Thoracic aorta (tissue), 2 donors: ENCODE results near the gene GMDS. TPM values are rescaled to one million over a fixed set of nuclear protein-coding genes. Genes with fewer than 3 reads are reported as not detected.

Source experiments
- ATAC-seq: fragments of 150-250 bp; one replicate; pipeline ENCODE4 v1.8.0; 2017; ENCODE audit warnings: low read depth; ENCODE audit not compliant: insufficient number of reproducible peaks, low FRiP score
- DNase-seq: peaks from one replicate; pipeline ENCODE4 v3.0.0-alpha.2; 2020; ENCODE audit warnings: low spot score
- H3K27ac ChIP-seq, 2 donors: fragments of 200-600 bp; sonication (generic); 1 replicate in 1 of 2; 2 replicates in 1 of 2; pipeline ENCODE4 v1.5.1; 2016; ENCODE audit warnings: mild to moderate bottlenecking in 2 of 2, moderate library complexity in 2 of 2
- H3K27me3 ChIP-seq: fragments of 200-600 bp; sonication (generic); replicated peaks from 2 replicates; pipeline ENCODE4 v1.6.0; 2016; ENCODE audit warnings: mild to moderate bottlenecking; ENCODE audit not compliant: insufficient read depth
- H3K36me3 ChIP-seq: fragments of 200-600 bp; sonication (generic); one replicate; pipeline ENCODE4 v1.5.1; 2016
- H3K4me1 ChIP-seq, 2 donors: fragments of 200-600 bp; sonication (generic); 1 replicate in 1 of 2; 2 replicates in 1 of 2; pipeline versions ENCODE4 v1.5.1 to v1.6.0; 2016; ENCODE audit warnings: low read depth in 2 of 2, mild to moderate bottlenecking in 1 of 2; ENCODE audit not compliant: control insufficient read depth in 1 of 2
- H3K4me3 ChIP-seq: fragments of 200-600 bp; sonication (generic); 2 replicates; pipeline ENCODE4 v1.5.1; 2016; ENCODE audit warnings: mild to moderate bottlenecking
- H3K9me3 ChIP-seq: fragments of 200-600 bp; sonication (generic); 2 replicates; pipeline ENCODE4 v1.5.1; 2016
- total RNA-seq, 2 donors: library from RNA; depleted of rRNA; stranded (reverse); fragments of >200 nt; gene quantifications; one replicate each; pipeline versions ENCODE4 v1.1.0 to v1.2.3, GENCODE V29; 2016
- TF ChIP-seq, protein P1 (sequence below): fragments of 200-600 bp; sonication (generic); IDR thresholded peaks from one replicate; pipeline ENCODE4 v1.5.1; 2019; ENCODE audit warnings: antibody characterized with exemption

The GMDS gene
- total RNA-seq, 2 donors from 2014 or later, result 87.8 to 87.9 TPM

DNA sequence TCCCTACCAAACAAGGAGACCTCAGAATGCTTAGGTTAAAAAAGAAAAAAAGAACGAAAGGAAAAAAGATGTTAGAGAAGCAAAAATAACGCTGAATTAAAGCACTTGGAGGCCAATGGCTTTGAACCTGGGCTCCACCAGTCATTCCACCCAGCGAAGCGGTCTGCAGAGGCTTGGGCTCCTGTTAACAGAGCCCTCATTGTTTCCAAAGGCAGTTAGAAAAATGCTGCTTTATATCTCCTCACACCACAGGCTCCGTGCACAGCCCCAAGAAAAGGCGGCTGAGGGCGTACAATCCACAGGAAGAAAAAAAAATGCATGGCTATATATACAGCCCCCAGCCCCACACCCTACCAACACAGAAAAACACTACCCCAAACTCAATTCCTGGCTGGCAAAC is 379.8 kb downstream of the GMDS start:
- Histone ChIP-seq H3K9me3 (no peaks in the 10 kb centered on the region), H3K27ac (peak overlapping the region in 1 of 2 donors; percentile 28), H3K36me3 (no peaks in the 10 kb centered on the region), H3K27me3 (no peaks in the 10 kb centered on the region), H3K4me1 (peaks cover 5 to 42% of the 10 kb centered on the region in 2 donors), H3K4me3 (no peak overlapping the region)
- DNase-seq, result no peak
- no peak for ATAC-seq
- TF ChIP-seq, protein P1, sequence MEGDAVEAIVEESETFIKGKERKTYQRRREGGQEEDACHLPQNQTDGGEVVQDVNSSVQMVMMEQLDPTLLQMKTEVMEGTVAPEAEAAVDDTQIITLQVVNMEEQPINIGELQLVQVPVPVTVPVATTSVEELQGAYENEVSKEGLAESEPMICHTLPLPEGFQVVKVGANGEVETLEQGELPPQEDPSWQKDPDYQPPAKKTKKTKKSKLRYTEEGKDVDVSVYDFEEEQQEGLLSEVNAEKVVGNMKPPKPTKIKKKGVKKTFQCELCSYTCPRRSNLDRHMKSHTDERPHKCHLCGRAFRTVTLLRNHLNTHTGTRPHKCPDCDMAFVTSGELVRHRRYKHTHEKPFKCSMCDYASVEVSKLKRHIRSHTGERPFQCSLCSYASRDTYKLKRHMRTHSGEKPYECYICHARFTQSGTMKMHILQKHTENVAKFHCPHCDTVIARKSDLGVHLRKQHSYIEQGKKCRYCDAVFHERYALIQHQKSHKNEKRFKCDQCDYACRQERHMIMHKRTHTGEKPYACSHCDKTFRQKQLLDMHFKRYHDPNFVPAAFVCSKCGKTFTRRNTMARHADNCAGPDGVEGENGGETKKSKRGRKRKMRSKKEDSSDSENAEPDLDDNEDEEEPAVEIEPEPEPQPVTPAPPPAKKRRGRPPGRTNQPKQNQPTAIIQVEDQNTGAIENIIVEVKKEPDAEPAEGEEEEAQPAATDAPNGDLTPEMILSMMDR, result no peak

GRCh38 chr6:1864496-1864895 is 380.9 kb downstream of the GMDS start:
- Histone ChIP-seq H3K27ac (peak overlapping the region; percentile 19 to 28), H3K4me3 (no peak overlapping the region), H3K4me1 (peaks cover 5 to 31% of the 10 kb centered on the region in 2 donors), H3K9me3 (no peaks in the 10 kb centered on the region), H3K36me3 (no peaks in the 10 kb centered on the region), H3K27me3 (no peaks in the 10 kb centered on the region)
- ATAC-seq (no peak), DNase-seq (no peak)
- TF ChIP-seq, protein P1, result no peak

GRCh38 chr6:1862411-1862810 is 383.0 kb downstream of the GMDS start:
- no peak for ATAC-seq

GRCh38 chr6:1860756-1861348 is 384.6 kb downstream of the GMDS start:
- Histone ChIP-seq H3K9me3 (no peaks in the 10 kb centered on the region), H3K4me1 (peaks cover 5 to 60% of the 10 kb centered on the region in 2 donors), H3K27me3 (no peaks in the 10 kb centered on the region), H3K36me3 (no peaks in the 10 kb centered on the region), H3K27ac (peak overlapping the region; percentile 40 to 52), H3K4me3 (no peak overlapping the region)
- ATAC-seq, result no peak
- no peak for DNase-seq
- TF ChIP-seq, protein P1, result no peak

More at GRCh38 chr6:1862411-1862810, 383.0 kb downstream of the GMDS start:
- Histone ChIP-seq H3K27ac (no peak overlapping the region), H3K4me3 (no peak overlapping the region), H3K4me1 (peaks cover 5 to 48% of the 10 kb centered on the region in 2 donors), H3K27me3 (no peaks in the 10 kb centered on the region), H3K36me3 (no peaks in the 10 kb centered on the region), H3K9me3 (no peaks in the 10 kb centered on the region)
- DNase-seq, result no peak
- TF ChIP-seq, protein P1, result no peak

GRCh38 chr6:1858859-1859258 is 386.5 kb downstream of the GMDS start:
- TF ChIP-seq, protein P1, result no peak
- H3K4me1 ChIP-seq, result peaks cover 0 to 51% of the 10 kb centered on the region in 2 donors
- peak overlapping the region; percentile 11 for H3K4me3 ChIP-seq
- no peaks in the 10 kb centered on the region for H3K9me3 ChIP-seq
- ATAC-seq, result no peak
- DNase-seq, result no peak
- H3K27ac ChIP-seq, result peak overlapping the region in 1 of 2 donors; percentile 37
- H3K27me3 ChIP-seq, result no peaks in the 10 kb centered on the region
- H3K36me3 ChIP-seq, result no peaks in the 10 kb centered on the region
